HEK293 (cell line): ENCODE data around the gene SPPL2C.

Experiments
- GFI1B ChIP-seq: fragments of 450-650 bp; formaldehyde crosslinking; IDR thresholded peaks from 2 replicates; pipeline ENCODE4 v1.5.1; 2016; ENCODE audit warnings: missing biosample characterization, missing genetic modification characterization
- ZBTB1 ChIP-seq: fragments of 450-650 bp; formaldehyde crosslinking; IDR thresholded peaks from 2 replicates; pipeline ENCODE4 v1.5.1; 2016; ENCODE audit warnings: missing biosample characterization, missing genetic modification characterization
- ZNF248 ChIP-seq: fragments of 450-650 bp; formaldehyde crosslinking; IDR thresholded peaks from 2 replicates; pipeline ENCODE4 v1.5.1; 2017; ENCODE audit warnings: missing biosample characterization, missing genetic modification characterization
- ZNF792 ChIP-seq: fragments of 450-650 bp; formaldehyde crosslinking; IDR thresholded peaks from 2 replicates; pipeline ENCODE4 v1.5.1; 2016; ENCODE audit warnings: missing biosample characterization, missing genetic modification characterization
- TF ChIP-seq, protein P1 (sequence below): fragments of 450-650 bp; formaldehyde crosslinking; IDR thresholded peaks from 2 replicates; pipeline ENCODE4 v1.5.1; 2016; ENCODE audit warnings: missing biosample characterization, missing genetic modification characterization
- TF ChIP-seq, protein P2 (sequence below): fragments of 450-650 bp; formaldehyde crosslinking; IDR thresholded peaks from 2 replicates; pipeline ENCODE4 v1.5.1; 2016; ENCODE audit warnings: missing biosample characterization, missing genetic modification characterization, low read depth

DNA sequence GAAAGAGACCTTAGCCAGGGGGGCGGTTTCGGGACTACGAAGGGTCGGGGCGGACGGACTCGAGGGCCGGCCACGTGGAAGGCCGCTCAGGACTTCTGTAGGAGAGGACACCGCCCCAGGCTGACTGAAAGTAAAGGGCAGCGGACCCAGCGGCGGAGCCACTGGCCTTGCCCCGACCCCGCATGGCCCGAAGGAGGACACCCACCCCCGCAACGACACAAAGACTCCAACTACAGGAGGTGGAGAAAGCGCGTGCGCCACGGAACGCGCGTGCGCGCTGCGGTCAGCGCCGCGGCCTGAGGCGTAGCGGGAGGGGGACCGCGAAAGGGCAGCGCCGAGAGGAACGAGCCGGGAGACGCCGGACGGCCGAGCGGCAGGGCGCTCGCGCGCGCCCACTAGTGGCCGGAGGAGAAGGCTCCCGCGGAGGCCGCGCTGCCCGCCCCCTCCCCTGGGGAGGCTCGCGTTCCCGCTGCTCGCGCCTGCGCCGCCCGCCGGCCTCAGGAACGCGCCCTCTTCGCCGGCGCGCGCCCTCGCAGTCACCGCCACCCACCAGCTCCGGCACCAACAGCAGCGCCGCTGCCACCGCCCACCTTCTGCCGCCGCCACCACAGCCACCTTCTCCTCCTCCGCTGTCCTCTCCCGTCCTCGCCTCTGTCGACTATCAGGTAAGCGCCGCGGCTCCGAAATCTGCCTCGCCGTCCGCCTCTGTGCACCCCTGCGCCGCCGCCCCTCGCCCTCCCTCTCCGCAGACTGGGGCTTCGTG, 49.5 kb downstream of the SPPL2C start, which contains the start of gene MAPT:
- TF ChIP-seq, protein P1, sequence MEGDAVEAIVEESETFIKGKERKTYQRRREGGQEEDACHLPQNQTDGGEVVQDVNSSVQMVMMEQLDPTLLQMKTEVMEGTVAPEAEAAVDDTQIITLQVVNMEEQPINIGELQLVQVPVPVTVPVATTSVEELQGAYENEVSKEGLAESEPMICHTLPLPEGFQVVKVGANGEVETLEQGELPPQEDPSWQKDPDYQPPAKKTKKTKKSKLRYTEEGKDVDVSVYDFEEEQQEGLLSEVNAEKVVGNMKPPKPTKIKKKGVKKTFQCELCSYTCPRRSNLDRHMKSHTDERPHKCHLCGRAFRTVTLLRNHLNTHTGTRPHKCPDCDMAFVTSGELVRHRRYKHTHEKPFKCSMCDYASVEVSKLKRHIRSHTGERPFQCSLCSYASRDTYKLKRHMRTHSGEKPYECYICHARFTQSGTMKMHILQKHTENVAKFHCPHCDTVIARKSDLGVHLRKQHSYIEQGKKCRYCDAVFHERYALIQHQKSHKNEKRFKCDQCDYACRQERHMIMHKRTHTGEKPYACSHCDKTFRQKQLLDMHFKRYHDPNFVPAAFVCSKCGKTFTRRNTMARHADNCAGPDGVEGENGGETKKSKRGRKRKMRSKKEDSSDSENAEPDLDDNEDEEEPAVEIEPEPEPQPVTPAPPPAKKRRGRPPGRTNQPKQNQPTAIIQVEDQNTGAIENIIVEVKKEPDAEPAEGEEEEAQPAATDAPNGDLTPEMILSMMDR = peak; percentile 6; the same call in 1 of the 2 replicates
- TF ChIP-seq, protein P2, sequence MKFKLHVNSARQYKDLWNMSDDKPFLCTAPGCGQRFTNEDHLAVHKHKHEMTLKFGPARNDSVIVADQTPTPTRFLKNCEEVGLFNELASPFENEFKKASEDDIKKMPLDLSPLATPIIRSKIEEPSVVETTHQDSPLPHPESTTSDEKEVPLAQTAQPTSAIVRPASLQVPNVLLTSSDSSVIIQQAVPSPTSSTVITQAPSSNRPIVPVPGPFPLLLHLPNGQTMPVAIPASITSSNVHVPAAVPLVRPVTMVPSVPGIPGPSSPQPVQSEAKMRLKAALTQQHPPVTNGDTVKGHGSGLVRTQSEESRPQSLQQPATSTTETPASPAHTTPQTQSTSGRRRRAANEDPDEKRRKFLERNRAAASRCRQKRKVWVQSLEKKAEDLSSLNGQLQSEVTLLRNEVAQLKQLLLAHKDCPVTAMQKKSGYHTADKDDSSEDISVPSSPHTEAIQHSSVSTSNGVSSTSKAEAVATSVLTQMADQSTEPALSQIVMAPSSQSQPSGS = no peak
- TF ChIP-seq GFI1B (tag by site-specific recombination) = no peak
- no peak for TF ChIP-seq ZNF792
- TF ChIP-seq ZBTB1 (tag by site-specific recombination) = no peak
- TF ChIP-seq ZNF248 = no peak
